Middle frontal gyrus (tissue), 1 donor: Measurements from ENCODE around the gene WASF2.
"Not testable (repeated sequence)": the region's sequence is repeated elsewhere in the genome, so short reads cannot be mapped to it uniquely, and the experiment has no call there.

ENCODE experiments used
- DNase-seq: peaks from one replicate; pipeline ENCODE4 v3.0.0-alpha.2; 2015; ENCODE audit warnings: low spot score; ENCODE audit errors: extremely low spot score

The WASF2 gene

DNA sequence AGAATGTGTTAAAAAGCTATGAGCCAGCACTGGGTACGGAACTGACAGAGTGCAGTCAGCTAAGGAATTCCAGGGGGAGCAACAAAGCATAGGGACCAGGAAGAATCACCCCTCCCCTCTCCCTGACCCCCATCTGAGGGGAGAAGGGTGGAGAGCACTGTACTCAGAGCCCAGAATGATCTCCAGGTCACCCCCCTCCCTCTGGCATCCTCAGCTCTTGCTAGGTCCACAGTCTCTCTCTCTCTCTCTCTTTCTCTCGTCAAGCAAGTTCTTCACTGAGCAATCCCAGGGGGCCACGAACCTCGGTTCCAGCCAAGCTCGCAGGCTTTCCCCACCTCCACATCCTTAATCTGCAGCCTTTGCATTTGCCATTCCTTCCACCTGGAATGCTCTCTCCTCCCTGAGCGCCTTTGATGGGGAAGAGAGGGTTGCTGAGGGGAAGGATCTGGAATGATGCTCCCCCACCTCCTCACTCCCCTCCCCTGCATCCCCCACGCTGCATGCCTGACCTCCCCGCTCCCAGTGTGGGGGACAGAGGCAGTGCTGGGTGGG is 6.7 kb upstream of the WASF2 start:
- no peak for DNase-seq

DNA sequence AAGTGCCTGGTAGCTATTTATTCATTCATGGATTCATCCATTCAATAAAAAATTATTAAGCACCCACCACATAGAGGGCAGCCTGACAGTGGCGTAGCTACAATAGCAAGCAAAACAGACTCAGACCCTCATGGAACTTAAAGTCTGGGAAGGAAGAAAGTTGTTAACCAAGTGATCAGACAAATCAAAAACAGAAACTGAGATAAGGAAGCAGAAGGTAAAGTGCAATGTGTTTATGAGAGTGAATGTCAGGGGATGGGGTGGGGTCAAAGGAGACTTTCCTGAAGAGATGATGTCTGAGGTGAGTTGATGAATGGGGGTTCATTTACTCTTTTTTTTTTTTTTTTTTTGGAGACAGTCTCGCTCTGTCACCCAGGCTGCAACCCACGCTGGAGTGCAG is 2.8 kb upstream of the WASF2 start:
- DNase-seq, result no peak

DNA sequence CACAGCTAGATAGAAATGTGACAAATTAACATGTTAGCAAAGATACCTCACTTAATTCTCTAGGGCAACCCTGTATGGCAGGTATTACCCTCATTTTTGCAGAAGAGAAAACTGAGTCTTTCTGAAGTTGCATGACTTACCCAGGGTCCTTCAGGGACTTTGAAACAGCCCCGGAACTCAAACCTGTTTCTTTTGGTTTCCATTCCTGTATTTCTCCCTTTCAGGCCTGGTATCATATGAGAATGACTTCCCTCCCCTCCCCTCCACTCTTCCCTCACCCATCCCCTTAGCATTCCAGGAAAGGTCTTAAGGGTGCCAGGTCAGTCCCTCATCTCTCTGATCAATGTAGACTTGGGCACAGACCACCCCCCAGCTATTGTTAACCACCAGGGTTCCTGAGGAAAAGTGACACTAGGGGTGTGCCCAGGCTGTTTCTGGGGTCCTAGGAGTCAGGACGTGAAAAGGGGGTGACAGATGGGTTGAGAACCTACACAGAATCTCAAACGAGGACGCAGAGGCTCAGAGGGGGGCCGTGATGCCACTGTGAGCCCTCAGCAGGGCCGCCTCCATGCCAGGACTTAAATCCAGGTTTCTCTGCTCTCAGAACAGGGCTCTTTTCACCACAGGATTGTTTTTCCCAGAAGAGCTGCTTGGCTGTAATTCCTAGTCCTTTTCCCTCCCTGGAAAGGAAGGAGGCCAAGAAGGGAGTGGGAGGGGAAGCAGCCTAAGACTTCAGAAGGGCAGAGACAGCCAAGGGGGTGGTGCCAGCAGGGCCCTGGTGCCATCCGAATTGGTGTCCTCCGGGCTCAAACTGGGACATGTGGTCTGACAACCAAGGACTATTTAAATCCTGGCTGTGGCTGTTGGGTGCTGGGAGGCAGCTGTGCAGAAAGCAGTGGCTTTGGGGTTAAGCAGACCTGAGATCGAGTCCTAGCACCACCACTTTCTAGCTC is 2.1 kb upstream of the WASF2 start:
- peak; percentile 29 for DNase-seq

DNA sequence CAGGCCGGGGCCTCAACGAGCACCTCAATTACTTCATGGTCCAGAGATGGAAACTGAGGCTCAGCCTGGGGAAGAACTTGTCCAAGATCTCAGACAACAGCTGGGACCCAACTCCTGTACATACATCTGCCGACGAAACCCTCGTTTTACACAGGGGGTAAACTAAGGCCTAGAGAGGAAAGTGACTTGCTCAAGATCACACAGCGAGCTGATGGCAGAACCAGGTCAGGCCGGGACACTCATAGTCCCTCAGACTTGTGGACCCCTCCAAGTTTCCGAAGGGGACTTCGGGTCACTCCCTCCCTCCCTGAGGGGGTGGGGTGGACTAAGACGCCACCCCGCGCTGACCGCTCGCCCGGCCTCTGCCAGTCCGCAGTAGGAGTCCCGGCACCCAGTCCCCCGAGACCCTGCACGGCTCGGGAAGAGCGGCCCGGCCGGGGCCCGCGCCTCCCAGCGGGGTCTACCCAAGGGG is 430 bp downstream of the WASF2 start:
- DNase-seq, result no peak

DNA sequence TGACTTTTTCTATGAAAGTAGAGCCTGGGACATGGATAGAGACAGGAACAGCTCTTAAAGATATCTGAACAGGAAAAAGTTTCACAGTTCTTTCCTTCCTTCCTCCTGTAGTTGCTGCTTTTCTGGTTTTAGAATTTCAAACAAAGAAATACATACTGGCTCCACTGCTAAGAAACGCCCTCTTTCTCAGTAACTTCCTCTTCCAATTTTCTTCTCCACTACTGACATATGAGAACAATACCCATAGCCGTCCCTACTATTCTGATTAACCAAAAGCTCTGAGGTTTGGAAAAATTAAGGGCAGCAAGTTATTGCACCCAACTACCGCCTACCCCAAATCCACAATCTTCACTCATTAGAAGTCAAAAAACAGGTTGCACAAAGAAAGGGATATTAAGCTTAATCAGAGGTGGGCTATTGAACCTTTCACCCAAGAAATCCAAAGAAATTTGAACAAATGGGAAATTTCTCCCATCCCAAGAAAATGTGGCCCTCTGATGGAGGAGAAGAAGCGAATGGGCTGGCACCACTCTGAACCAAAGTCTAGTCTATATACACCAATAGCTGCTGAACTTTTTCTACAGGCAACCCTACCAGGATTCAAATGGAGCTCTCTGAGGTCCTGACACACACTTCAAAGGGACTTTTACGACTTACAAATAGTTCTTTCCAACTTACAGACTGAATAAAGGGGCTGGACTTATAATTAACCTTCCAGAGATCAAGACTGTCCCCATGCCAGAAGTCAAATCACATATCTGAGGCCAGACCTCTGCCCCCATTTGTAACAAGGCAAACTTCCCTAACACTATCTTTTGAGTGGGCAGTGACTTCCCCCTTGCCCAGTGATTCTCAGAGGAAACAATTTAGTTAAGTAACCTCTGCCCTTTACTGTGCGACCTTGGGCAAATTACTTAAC is 1.7 kb downstream of the WASF2 start:
- no peak for DNase-seq

DNA sequence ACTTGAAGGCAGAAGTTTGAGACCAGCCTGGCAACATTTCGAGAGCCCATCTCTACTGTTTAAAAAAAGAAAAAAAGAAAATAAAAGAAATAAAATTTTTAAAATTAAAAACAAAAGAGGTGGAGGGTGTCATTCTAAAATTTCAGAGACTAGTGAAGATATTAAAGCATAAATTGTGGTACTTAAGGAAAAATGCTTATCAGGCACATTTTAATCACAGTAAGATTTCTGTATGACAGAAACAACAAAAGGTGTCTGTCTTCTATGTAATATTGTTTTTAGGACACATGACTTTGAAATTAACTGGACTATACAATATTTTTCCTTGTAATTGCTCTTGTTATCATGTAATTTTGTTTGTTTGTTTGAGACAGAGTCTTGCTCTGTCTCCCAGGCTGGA is 4.6 kb downstream of the WASF2 start:
- DNase-seq, result no peak

DNA sequence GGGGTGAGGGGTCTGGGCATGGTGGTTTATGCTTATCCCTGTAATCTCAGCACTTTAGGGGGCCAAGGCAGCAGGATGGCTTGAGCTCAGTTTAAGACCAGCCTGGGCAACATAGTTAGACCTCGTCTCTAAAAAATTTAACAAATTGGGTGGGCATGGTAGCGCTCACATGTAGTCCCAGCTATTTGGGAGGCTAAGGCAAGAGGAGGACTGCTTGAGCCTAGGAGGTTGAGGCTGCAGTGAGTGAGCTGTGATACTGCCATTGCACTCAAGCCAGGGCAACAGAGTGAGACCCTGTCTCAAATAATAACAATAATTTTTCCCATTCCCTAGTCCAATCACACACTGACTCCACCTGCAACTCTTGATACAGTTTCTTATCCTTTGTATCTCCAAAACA is 6.3 kb downstream of the WASF2 start:
- no peak for DNase-seq

DNA sequence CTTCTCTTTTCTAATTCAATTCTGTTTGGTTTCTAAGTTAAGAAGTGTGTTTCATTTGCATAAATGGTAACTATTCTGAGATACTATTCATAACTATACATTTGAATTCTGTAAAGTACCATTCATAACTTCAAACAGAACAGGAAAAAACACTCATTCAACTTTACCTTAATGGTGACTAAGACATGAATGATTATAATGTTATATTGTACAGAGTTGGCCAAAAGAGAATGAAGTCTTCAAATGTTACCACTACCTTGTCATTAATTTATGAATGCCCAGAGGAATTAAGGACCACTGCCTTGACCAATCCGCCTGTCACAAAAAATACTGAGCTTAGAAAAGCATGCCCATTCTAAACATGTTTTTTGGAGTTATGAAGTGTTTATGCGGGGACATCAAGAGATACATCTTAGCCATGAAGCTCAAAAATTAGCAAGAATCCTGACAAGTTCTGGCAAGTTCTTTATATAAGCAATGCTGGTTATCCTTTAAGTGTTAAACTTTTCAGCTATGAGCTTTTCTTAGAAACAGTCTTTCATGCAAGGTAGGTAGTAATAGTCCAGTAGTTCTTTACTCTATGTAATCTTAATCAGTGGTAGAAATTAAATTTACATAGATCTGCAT is 7.9 kb downstream of the WASF2 start:
- DNase-seq, result no peak

DNA sequence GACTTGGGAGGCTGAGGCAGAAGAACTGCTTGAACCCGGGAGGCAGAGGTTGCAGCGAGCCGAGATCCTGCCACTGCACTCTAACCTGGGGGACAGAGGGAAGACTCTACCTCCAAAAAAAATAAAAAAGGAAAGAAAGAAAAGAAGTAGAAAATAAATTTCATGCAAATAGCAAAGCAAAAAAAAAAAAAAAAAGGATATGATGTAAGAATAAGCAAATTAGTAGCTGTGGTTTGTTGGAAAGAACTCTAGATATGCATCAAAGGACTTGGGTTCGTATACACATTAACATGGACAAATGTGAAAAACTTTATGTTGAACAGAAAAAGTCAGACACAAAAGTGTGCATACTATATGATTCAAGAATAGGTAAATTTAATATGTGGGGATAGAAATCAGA is 11.9 kb downstream of the WASF2 start:
- no peak for DNase-seq

DNA sequence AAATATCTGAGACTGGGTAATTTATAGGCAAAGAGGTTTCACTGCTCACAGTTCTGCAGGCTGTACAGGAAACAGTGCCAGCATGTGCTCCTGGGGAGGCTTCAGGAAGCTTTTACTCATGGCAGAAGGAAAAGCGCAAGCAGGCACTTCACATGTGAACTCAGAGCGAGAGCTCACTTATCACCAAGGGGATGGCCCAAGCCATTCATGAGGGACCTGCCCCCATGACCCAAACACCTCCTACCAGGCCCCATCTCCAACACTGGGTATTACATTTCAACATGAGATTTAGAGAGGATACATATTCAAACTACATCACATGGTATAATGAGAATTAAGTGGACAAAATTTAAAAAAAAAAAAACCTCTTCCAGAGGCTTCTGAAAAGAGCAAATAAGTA is 13.7 kb downstream of the WASF2 start:
- DNase-seq, result no peak

DNA sequence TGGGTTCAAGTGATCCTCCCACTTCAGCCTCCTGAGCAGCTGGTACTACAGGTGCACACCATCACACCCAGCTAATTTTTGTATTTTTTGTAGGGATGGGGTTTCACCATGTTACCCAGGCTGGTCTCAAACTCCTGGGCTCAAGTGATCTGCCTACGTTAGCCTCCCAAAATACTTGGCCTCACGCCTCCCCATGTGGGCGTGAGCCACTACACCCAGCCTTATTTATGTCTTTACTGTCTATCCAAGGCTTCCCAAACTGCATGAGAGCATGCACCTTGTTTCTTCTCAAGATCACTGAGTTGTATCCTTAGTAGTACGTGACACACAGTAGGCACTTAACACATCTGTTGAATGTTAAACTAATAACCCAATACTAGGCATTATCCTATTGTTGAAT is 14.2 kb downstream of the WASF2 start:
- no peak for DNase-seq

DNA sequence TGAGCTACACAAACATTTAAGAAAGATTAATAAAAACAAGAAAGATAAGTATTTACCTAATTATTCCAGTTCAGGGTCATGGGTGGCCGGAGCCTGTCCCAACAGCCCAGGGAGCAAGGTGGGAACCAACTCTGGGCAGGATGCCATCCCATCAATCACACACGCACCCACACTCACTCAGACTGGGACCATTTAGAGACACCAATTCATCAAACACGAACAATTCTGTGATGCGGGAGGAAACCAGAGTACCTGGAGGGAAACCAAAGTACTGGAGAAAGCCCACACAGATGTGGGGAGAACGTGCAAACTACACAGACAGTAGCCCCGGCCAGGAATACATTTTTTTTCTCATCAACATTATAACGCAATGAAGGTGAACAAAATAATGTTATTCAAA is 16.2 kb downstream of the WASF2 start:
- DNase-seq, result no peak

DNA sequence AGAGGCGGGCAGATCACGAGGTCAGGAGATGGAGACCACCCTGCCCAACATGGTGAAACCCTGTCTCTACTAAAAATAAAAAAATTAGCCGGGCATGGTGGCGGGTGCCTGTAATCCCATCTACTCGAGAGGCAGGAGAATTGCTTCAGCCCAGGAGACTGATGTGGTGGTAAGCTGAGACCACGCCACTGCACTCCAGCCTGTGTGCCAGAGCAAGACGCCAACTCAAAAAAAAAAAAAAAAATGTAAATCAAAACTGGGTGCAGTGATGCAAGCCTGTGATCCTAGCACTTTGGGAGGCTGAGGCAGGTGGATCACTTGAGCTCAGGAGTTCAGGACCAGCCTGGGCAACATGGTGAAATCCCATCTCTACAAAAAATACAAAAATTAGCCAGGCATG is 17.9 kb downstream of the WASF2 start:
- DNase-seq, result not testable (repeated sequence)

DNA sequence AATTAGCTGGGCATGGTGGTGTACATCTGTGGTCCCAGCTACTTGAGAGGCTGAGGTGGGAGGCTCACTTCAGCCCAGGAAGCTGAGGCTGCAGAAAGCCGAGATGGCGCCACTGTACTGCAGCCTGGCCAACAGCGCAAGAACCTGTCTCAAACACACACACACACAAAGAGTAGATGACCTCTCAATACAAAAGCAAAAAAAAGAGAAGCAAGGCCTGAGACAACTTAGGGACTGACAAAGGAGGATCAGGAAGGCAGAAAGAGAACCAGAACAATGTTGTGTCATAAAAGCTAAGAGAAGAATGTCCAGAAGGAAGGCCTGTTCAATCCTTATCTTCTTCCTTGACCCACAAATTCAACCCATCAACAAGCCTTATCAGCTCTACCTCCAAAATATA is 18.5 kb downstream of the WASF2 start:
- no peak for DNase-seq

DNA sequence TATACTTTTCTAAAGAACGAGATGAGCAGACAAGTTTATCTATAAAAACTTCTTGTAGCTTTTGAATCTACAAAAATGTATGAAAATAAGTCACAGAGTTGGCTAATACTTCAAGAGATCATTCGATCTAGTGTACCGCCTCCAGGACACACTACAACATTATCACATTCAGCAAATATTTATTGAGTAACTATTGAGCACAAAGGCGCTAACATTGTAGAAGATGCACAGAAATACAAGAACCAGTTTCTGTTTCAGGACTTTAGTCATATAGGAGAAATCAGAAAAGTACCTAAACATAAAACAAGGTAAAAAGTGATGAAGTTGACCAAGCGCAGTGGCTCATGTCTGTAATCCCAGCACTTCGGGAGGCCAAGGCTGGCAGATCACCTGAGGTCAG is 20.6 kb downstream of the WASF2 start:
- no peak for DNase-seq

DNA sequence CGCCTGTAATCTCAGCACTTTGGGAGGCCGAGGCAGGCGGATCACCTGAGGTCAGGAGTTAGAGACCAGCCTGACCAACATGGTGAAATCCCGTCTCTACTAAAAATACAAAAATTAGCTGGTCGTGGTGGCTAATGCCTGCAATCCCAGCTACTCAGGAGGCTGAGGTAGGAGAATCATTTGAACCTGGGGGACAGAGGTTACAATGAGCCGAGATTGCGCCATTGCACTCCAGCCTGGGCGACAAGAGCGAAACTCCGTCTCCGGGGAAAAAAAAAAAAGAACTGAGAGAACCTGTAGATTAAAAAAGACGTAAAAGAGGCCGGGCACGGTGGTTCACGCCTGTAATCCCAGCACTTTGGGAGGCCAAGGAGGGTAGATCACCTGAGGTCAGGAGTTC is 21.6 kb downstream of the WASF2 start:
- not testable (repeated sequence) for DNase-seq

DNA sequence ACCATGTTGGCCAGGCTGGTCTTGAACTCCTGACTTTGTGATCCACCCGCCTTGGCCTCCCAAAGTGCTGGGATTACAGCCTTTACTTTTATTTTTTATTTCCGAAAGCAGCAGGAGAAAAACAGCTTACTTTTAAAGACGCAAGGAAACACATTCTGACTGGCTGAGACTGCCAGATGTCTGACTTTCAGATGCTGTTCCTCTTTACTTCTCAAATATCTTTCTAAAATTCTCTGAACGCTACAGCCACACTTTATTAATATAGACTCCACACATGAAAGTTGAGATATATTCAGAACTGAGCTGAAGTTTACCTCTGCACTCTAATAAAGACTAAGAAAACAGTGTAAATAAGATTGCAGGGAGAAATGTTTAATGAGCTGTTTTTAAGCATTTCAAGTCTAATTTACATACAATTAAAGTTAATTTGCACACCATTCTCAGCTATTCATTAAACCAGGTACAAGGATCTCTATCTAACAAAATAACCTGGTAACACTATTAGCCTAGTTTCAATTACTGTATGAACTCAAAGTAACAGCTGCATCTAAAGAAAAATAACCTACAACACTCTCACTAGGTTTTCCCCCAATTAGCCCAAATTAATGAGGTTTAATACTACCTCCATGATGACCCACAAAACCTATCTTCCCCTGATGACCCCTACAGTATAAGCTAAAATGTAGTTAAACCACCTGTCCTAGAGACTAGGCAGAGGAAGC is 24.9 kb downstream of the WASF2 start:
- DNase-seq, result no peak

DNA sequence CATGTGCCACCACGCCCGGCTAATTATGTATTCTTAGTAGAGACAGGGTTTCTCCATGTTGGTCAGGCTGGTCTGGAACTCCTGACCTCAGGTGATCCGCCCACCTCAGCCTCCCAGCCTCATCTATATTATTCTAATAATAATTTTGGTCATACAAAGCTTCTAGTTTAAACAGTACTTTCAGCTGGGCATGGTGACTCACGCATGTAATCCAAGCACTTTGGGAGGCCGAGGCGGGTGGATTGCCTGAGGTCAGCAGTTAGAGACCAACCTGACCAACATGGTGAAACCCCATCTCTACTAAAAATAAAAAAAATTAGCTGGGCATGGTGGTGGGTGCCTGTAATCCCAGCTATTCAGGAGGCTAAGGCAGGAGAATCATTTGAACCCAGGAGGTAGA is 26.1 kb downstream of the WASF2 start:
- not testable (repeated sequence) for DNase-seq

DNA sequence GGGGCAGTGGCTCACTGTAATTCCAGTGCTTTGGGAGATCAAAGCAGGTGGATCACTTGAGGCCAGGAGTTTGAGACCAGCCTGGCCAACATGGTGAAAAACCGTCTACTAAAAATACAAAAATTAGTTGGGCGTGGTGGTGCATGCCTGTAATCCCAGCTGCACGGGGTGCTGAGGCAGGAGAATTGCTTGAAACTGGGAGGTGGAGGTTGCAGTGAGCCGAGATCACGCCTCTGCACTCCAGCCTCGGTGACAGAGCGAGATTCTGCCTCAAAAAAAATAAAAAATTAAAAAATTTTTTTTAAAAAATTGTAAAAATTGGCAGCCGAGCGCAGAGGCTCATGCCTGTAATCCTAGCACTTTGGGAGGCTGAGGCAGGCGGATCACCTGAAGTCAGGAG is 31.4 kb downstream of the WASF2 start:
- DNase-seq, result not testable (repeated sequence)

DNA sequence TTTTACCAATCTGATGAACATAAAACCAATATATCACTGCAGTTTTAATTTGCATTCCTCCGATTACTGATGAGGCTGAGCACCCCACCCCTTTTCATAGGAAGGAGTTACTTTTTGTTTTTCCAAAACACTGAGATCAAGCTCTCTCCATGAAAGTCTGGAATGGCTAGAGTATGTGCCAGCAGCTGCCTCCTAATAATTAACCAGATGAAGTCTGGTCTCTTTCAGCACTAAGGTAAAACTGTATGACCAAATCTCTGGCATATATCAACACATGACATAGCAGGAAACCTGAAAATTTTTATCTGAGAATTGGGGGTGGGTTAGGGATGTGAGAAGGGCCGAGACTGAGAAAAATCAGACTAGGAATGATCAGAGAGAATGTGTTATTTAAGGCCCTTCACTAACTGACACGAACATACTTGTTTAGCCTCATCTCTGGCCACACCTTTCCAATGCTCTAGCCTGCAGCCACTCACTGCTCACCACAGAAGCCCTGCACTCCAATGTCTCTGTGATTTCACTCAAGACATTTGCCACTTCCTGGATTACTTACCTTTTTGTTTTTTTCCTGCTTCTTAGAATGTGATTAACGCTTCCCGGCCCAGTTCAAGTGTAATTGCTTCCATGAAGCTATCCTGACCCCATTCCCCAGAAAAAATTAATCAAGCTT is 34.7 kb downstream of the WASF2 start:
- no peak for DNase-seq
